HG02852 (cell line): ENCODE measurements around the gene ZNF385D.
"Not testable (repeated sequence)": the region's sequence is repeated elsewhere in the genome, so short reads cannot be mapped to it uniquely, and the experiment has no call there.

Experiments
- ATAC-seq: cut with Tn5 transposase; IDR thresholded peaks from one replicate; pipeline ENCODE4 v1.9.1; 2021; ENCODE audit warnings: mild to moderate bottlenecking, moderate library complexity; ENCODE audit not compliant: unreplicated experiment

The ZNF385D gene

GRCh38 chr3:21392526-21392925 lies 358.5 kb downstream of the ZNF385D start:
- ATAC-seq, result no peak

- no peak for ATAC-seq
These were observed 360.2 kb downstream of the ZNF385D start for GRCh38 chr3:21390856-21391255.

GRCh38 chr3:21390136-21390535 lies 360.9 kb downstream of the ZNF385D start:
- ATAC-seq, result no peak

- ATAC-seq, result not testable (repeated sequence)
These were observed 363.7 kb downstream of the ZNF385D start for GRCh38 chr3:21387142-21387826.

- ATAC-seq, result not testable (repeated sequence)
These were observed 373.0 kb downstream of the ZNF385D start for GRCh38 chr3:21378036-21378435.

GRCh38 chr3:21377071-21377769 lies 373.8 kb downstream of the ZNF385D start:
- no peak for ATAC-seq

GRCh38 chr3:21372316-21372715 lies 378.7 kb downstream of the ZNF385D start:
- no peak for ATAC-seq
